ENCODE results near the gene GIMAP1.
A peak's percentile ranks its signal among the peaks of the same experiment; 100 is the strongest.
"Not testable (repeated sequence)": the region's sequence is repeated elsewhere in the genome, so short reads cannot be mapped to it uniquely, and the experiment has no call there.

GIMAP1 gene

GRCh38 chr7:150716368-150716767 lies at the start of gene GIMAP1:
Gene GIMAP1, plus strand, starts transcription at chr7:150716613. Its CDS starts 2,435 bp downstream, at chr7:150719048.
- DNase-seq (ENCODE audit: extremely low read depth in 1 of 2, low read depth in 1 of 2), result peak in 1 of 2 donors; percentile 65

- DNase-seq (ENCODE audit: extremely low read depth in 1 of 2, low read depth in 1 of 2), result peak; percentile 35 to 63
These were observed 47.9 kb upstream of the GIMAP1 start for GRCh38 chr7:150668472-150668911.

DNA sequence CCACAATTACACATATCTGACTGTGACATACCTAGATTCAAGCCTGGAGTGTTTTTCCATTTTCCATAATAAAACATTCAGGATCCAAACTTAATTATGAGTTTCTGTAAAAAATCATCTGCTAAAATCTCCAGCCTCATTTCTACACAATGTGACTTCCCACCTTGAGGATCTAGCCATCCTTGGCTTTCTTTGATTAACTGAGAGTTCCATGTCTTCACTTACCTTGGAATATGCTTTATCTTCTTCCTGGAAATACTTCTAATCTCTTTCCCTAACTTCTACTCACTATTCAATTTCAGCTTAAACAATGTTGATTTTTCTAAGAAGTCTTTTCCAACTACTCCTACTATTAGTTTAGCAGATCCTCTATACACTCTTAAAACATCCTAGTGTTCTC lies 47.4 kb upstream of the GIMAP1 start:
- DNase-seq (ENCODE audit: extremely low read depth in 1 of 2, low read depth in 1 of 2), result no peak

- not testable (repeated sequence) for DNase-seq (ENCODE audit: extremely low read depth in 1 of 2, low read depth in 1 of 2)
These were observed 44.4 kb upstream of the GIMAP1 start for GRCh38 chr7:150671798-150672585.

GRCh38 chr7:150675714-150676113 lies 40.7 kb upstream of the GIMAP1 start:
- DNase-seq (ENCODE audit: extremely low read depth in 1 of 2, low read depth in 1 of 2), result no peak

DNA sequence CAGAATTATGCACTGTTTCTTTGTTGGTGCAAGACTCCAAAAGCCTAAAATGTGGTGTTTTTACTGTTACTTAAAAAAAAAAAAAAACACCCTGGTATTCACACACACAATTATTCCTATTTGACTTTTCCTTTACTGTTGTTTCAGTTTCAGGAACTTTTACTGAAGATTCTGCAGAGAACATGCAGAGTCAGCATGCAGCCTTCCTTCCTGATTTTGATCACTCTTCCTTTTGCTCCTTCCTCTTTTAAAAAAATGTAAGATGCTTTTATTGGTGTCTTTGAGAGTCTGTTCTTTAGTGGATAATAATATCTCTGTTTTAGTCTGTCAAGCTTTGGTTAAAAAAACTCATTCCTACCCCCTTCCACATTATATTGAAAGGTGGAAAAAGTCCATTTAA lies 40.1 kb upstream of the GIMAP1 start:
- DNase-seq (ENCODE audit: extremely low read depth in 1 of 2, low read depth in 1 of 2), result not testable (repeated sequence)

DNA sequence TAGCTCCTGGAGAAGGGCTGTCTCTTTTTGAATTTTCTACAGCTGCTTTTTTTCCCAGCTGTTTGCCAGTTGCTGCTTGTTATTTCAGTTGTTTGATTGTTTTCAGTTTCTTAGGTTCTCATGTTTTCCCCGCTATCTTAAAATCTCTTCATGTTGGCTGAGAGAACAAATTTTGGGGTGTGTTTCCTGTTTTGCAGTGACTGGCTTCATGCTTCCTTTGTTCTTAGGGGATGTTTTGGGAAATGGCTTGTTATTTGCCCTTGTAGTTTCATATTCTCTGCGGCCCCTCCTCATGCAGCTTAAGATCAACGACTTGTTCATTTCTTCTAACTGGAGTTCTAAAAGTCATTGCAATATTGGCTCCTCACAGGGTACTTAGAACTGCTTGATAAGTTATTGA lies 39.6 kb upstream of the GIMAP1 start:
- DNase-seq (ENCODE audit: extremely low read depth in 1 of 2, low read depth in 1 of 2), result not testable (repeated sequence)

DNA sequence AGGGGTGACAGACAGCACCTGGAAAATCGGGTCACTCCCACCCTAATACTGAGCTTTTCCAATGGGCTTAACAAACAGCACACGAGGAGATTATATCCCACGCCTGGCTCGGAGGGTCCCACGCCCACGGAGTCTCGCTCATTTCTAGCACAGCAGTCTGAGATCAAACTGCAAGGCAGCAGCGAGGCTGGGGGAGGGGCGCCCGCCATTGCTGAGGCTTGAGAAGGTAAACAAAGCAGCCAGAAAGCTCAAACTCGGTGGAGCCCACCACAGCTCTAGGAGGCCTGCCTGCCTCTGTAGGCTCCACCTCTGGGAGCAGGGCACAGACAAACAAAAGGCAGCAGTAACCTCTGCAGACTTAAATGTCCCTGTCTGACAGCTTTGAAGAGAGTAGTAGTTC lies 37.8 kb upstream of the GIMAP1 start:
- not testable (repeated sequence) for DNase-seq (ENCODE audit: extremely low read depth in 1 of 2, low read depth in 1 of 2)

DNA sequence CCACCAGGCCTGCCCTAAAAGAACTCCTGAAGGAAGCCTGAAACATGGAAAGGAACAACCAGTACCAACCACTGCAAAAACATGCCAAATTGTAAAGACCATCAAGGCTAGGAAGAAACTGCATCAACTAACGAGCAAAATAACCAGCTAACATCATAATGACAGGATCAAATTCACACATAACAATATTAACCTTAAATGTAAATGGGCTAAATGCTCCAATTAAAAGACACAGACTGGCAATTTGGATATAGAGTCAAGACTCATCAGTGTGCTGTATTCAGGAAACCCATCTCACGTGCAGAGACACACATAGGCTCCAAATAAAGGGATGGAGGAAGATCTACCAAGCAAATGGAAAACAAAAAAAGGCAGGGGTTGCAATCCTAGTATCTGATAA lies 36.0 kb upstream of the GIMAP1 start:
- not testable (repeated sequence) for DNase-seq (ENCODE audit: extremely low read depth in 1 of 2, low read depth in 1 of 2)

DNA sequence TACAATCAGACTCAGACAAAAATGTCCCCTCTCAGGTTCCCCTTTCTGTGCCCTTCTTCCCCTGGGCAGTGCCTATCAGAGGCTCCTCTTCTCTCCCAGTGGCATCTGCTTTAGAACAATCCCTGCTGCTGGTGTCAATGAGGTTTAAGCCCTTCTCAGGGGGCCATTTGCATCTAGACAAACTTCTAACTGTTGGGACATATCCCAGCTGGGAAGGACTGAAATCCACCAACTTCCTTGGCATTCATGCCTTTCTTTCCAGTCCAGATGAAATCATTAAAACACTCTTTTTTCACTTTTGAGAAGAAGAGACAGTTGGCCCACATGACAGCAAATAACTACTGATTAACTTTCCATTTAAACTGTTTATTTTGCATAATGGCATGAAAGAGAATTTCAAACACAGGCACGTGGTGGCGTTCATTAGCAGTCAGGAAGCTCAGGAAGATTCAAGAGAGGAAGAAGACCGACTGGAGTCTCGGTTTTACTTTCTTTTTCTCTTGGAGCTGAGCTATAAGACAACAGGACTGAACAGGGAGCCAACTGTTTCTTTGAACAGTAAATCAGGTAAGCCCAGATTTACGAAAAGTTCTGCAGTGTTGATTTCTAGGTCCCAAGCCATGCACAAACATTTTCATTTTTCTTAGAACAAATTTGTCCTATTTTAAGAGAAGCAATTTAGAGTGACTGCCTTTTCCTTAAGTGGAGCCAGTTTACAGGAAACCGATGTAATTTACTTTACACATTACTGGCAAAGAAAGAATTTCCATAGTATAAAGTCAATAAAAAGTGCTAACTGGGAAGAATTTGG lies 31.0 kb upstream of the GIMAP1 start, which contains the start of gene GIMAP2:
Gene GIMAP2 (plus strand): TSS at position 488 of the 811 bp plus-strand sequence. CDS start 1,354 bp downstream, outside the sequence.
- no peak for DNase-seq (ENCODE audit: extremely low read depth in 1 of 2, low read depth in 1 of 2)

- no peak for DNase-seq (ENCODE audit: extremely low read depth in 1 of 2, low read depth in 1 of 2)
These were observed 30.3 kb upstream of the GIMAP1 start for GRCh38 chr7:150686030-150686631.

GRCh38 chr7:150688630-150689029 lies 27.8 kb upstream of the GIMAP1 start:
- DNase-seq (ENCODE audit: extremely low read depth in 1 of 2, low read depth in 1 of 2), result no peak

DNA sequence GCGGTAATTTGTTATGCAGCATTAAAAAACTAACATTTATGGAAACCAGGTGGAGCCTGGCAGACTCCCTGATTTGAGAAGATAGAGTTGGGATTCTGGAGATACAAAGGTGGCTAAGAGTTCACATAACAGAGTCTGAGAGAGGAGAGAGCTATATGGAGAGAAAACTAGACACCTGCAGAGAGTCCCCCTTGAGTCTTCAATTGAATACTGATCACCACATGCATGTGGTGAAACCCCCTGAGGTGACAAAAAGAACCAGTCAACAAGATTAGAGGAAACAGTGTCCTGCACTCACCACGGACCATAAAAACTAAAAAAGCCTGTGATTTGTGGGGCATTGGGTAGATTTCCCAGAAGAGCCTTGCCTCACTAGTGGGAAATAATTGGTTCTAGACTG lies 20.8 kb upstream of the GIMAP1 start:
- no peak for DNase-seq (ENCODE audit: extremely low read depth in 1 of 2, low read depth in 1 of 2)

DNA sequence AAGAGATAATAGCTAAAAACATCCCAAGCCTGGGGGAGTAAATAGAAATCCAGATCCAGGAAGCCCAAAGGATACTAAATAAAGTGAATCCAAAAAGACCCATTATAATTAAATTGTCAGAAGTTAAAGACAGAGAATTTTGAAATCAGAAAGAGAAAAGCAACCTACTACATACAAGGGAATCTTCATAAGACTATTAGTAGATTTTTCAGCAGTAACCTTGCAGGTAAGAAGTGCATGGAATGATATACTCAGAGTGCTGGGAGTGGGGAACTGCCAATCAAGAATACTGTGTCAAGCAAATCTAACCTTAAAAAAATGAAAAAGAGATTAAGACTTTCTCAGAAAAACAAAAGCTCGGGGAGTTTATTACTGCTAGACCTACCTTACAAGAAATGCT lies 13.2 kb upstream of the GIMAP1 start:
- no peak for DNase-seq (ENCODE audit: extremely low read depth in 1 of 2, low read depth in 1 of 2)

- DNase-seq (ENCODE audit: extremely low read depth in 1 of 2, low read depth in 1 of 2), result no peak
These were observed 1.1 kb upstream of the GIMAP1 start for GRCh38 chr7:150715293-150715692.

DNA sequence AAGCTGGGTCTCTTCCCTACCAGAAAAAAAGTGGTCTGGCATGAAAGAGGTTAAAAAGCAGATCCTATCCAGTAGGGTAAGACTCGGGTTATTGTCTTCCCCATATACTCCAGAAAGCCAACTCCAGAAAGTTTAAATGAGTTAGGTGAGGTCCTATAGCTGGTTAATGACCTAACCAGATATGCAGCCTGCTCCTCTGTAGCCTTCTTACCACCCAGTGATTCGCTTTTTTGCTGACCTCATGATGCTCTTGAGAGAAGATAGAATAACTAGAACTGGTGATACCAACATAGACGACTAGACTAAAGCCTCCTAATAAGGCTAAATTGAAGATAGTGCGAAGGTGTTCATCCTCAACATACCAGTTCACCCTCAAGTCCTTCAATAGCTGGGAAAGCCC lies 675 bp upstream of the GIMAP1 start:
- no peak for DNase-seq (ENCODE audit: extremely low read depth in 1 of 2, low read depth in 1 of 2)

GRCh38 chr7:150716939-150717338 lies 526 bp downstream of the GIMAP1 start:
- no peak for DNase-seq (ENCODE audit: extremely low read depth in 1 of 2, low read depth in 1 of 2)

GRCh38 chr7:150717814-150718420 lies 1.5 kb downstream of the GIMAP1 start:
- no peak for DNase-seq (ENCODE audit: extremely low read depth in 1 of 2, low read depth in 1 of 2)

GRCh38 chr7:150719436-150719835 lies 3.0 kb downstream of the GIMAP1 start:
- no peak for DNase-seq (ENCODE audit: extremely low read depth in 1 of 2, low read depth in 1 of 2)

DNA sequence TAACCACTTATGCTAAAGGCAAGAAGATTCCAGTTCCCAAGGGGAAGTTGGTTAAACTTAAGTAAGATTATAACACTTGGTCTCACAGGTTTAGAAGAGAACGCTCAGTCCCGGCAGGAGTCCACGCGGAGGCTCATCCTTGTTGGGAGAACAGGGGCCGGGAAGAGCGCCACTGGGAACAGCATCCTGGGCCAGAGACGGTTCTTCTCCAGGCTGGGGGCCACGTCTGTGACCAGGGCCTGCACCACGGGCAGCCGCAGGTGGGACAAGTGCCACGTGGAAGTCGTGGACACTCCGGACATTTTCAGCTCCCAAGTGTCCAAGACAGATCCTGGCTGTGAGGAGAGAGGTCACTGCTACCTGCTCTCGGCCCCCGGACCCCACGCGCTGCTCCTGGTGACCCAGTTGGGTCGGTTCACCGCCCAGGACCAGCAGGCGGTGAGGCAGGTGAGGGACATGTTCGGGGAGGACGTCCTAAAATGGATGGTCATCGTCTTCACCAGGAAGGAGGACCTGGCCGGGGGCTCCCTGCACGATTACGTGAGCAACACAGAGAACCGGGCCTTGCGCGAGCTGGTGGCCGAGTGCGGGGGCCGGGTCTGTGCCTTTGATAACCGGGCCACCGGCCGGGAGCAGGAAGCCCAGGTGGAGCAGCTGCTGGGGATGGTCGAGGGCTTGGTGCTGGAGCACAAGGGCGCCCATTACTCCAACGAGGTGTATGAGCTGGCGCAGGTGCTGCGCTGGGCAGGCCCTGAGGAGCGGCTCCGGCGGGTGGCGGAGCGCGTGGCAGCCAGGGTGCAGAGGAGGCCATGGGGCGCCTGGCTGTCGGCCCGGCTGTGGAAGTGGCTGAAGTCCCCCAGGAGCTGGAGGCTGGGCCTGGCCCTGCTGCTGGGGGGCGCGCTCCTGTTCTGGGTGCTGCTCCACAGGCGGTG lies 3.8 kb downstream of the GIMAP1 start:
- no peak for DNase-seq (ENCODE audit: extremely low read depth in 1 of 2, low read depth in 1 of 2)

Measured in stimulated activated CD8-positive, alpha-beta memory T cell treated with anti-CD3 and anti-CD28 coated beads, Interleukin-7, amount 100 ng/mL, for 48 hours (primary cell).